H7 (cell line): ENCODE measurements around the gene ATCAY. TPM values are rescaled to one million over a fixed set of nuclear protein-coding genes. Genes with fewer than 3 reads are reported as not detected.
"Not testable (repeated sequence)": the region's sequence is repeated elsewhere in the genome, so short reads cannot be mapped to it uniquely, and the experiment has no call there.

Source experiments
- DNase-seq: peaks from one replicate; pipeline ENCODE4 v3.0.0; 2012
- H3K27me3 ChIP-seq: 2 replicates; pipeline ENCODE4 v1.6.0; 2011; ENCODE audit warnings: mild to moderate bottlenecking, low read length; ENCODE audit not compliant: control insufficient read depth, insufficient read depth
- H3K36me3 ChIP-seq: replicated peaks from 2 replicates; pipeline ENCODE4 v1.5.1; 2011; ENCODE audit warnings: low read length; ENCODE audit not compliant: control insufficient read depth, insufficient read depth
- H3K4me3 ChIP-seq: 2 replicates; pipeline ENCODE4 v1.5.1; 2011; ENCODE audit warnings: low read depth, mild to moderate bottlenecking, control low read depth, low read length, moderate library complexity; ENCODE audit not compliant: insufficient read depth
- total RNA-seq: library from RNA; depleted of rRNA; stranded (reverse); fragments of >200 nt; shearing (Covaris generic); gene quantifications from 2 replicates; pipeline ENCODE4 v1.2.3, GENCODE V29; 2014

ATCAY gene
- total RNA-seq, 1 experiment from 2014 or later: 10.2 TPM

- DNase-seq: no peak
- H3K36me3 ChIP-seq: peaks cover 3% of the 10 kb centered on the region; the same call in 1 of the 2 replicates
- H3K27me3 ChIP-seq: no peaks in the 10 kb centered on the region
- H3K4me3 ChIP-seq: no peak overlapping the region
Measured at GRCh38 chr19:3942790-3943409, 62.4 kb downstream of the ATCAY start.

GRCh38 chr19:3944018-3944721, 63.7 kb downstream of the ATCAY start:
- no peaks in the 10 kb centered on the region for H3K27me3 ChIP-seq
- DNase-seq: no peak
- H3K4me3 ChIP-seq: no peak overlapping the region

GRCh38 chr19:3945838-3946237, 65.4 kb downstream of the ATCAY start:
- H3K4me3 ChIP-seq: no peak overlapping the region
- H3K36me3 ChIP-seq: peaks cover 3% of the 10 kb centered on the region; the same call in 1 of the 2 replicates
- no peaks in the 10 kb centered on the region for H3K27me3 ChIP-seq
- no peak for DNase-seq

More at GRCh38 chr19:3944018-3944721, 63.7 kb downstream of the ATCAY start:
- peaks cover 3% of the 10 kb centered on the region; the same call in 1 of the 2 replicates for H3K36me3 ChIP-seq

GRCh38 chr19:3947316-3947933, 66.9 kb downstream of the ATCAY start:
- not testable (repeated sequence) for H3K36me3 ChIP-seq, DNase-seq, H3K27me3 ChIP-seq, H3K4me3 ChIP-seq

- Histone ChIP-seq H3K4me3 (no peak overlapping the region), H3K36me3 (peaks cover 1% of the 10 kb centered on the region; the same call in 1 of the 2 replicates), H3K27me3 (no peaks in the 10 kb centered on the region)
- DNase-seq: peak; percentile 49
Measured at GRCh38 chr19:3949294-3949693, 68.8 kb downstream of the ATCAY start.

- no peaks in the 10 kb centered on the region for H3K36me3 ChIP-seq
- DNase-seq: peak; percentile 68
- no peak overlapping the region for H3K4me3 ChIP-seq
- H3K27me3 ChIP-seq: no peaks in the 10 kb centered on the region
Measured at GRCh38 chr19:3949997-3950859, 69.7 kb downstream of the ATCAY start.

GRCh38 chr19:3950871-3951861, 70.7 kb downstream of the ATCAY start:
- H3K36me3 ChIP-seq: no peaks in the 10 kb centered on the region
- H3K27me3 ChIP-seq: no peaks in the 10 kb centered on the region
- DNase-seq: peak; percentile 74
- H3K4me3 ChIP-seq: no peak overlapping the region

GRCh38 chr19:3952755-3953276, 72.3 kb downstream of the ATCAY start:
- not testable (repeated sequence) for H3K4me3 ChIP-seq, DNase-seq, H3K36me3 ChIP-seq, H3K27me3 ChIP-seq

- H3K4me3 ChIP-seq: no peak overlapping the region
- no peak for DNase-seq
- peaks cover 2% of the 10 kb centered on the region for H3K36me3 ChIP-seq
- no peaks in the 10 kb centered on the region for H3K27me3 ChIP-seq
Measured at GRCh38 chr19:3954107-3954506, 73.6 kb downstream of the ATCAY start.

GRCh38 chr19:3955276-3955675, 74.8 kb downstream of the ATCAY start:
- H3K4me3 ChIP-seq, DNase-seq, H3K36me3 ChIP-seq, H3K27me3 ChIP-seq: not testable (repeated sequence)

GRCh38 chr19:3955688-3956087, 75.2 kb downstream of the ATCAY start:
- Histone ChIP-seq H3K4me3 (no peak overlapping the region), H3K36me3 (peaks cover 4% of the 10 kb centered on the region), H3K27me3 (no peaks in the 10 kb centered on the region)
- DNase-seq: no peak

GRCh38 chr19:3958836-3959765, 78.6 kb downstream of the ATCAY start:
- no peak overlapping the region for H3K4me3 ChIP-seq
- H3K36me3 ChIP-seq: peaks cover 14% of the 10 kb centered on the region
- no peak for DNase-seq
- H3K27me3 ChIP-seq: no peaks in the 10 kb centered on the region
